ENCODE data around the gene GLT1D1. TPM values are rescaled to one million over a fixed set of nuclear protein-coding genes. Genes with fewer than 3 reads are reported as not detected.

The GLT1D1 gene
- polyA plus RNA-seq, 1 donor, result 1.6 TPM

GRCh38 chr12:129001826-129002225 lies 148.5 kb downstream of the GLT1D1 start:
- DNase-seq (ENCODE audit: low read depth), result no peak

GRCh38 chr12:129002427-129002826 lies 149.1 kb downstream of the GLT1D1 start:
- DNase-seq (ENCODE audit: low read depth), result no peak

DNA sequence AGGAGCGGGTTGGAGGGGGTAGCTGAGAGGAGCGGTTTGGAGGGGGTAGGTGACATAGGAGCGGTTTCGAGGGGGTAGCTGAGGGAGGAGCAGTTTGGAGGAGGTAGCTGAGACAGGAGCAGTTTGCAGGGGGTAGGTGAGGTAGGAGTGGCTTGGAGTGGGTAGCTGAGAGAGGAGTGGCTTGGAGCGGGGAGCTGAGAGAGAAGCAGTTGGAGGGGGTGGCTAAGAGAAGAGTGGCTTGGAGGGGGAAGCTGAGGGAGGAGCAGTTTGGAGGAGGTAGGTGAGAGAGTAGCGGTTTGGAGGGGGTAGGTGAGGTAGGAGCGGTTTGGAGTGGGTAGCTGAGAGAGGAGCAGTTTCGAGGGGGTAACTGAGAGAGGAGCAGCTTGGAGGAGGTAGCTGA lies 152.1 kb downstream of the GLT1D1 start:
- no peak for DNase-seq (ENCODE audit: low read depth)

DNA sequence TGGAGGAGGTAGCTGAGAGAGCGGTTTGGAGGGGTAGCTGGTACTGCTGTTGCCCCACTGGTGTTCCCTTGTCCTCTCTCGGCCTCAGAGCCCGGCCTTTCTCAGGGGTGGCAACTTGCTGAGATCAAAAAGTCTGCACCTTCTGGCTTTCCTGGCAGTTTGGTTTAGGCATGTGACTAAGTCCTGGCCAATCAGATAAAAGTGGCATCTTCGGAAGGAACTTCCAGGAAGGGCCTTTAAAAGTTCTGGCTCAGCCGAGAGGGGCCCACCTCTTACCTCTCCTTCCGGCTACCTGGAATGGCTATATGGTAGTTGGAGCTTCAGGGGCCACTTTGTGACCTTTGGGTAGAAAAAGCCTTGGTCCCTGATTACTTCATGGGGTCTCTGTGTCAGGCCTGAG lies 152.6 kb downstream of the GLT1D1 start:
- no peak for DNase-seq (ENCODE audit: low read depth)

- no peak for DNase-seq (ENCODE audit: low read depth)
Measured at GRCh38 chr12:129009833-129010622, 156.8 kb downstream of the GLT1D1 start.

GRCh38 chr12:129016159-129016558 lies 162.9 kb downstream of the GLT1D1 start:
- DNase-seq (ENCODE audit: low read depth), result no peak

DNA sequence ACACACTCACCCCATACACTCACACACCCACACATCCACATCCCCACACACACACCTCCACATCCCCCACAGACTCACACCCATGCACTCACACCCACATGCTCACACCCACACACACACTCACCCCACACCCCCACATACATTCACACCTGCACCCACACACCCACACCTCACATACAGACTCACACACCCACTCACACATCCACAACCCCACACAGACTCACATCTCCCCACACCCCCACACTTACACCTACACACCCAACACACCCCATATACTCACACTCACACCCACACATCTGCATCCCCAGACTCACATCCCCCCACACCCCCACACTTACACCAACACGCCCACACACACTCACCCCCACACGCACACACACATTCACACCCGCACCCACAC lies 171.8 kb downstream of the GLT1D1 start:
- no peak for DNase-seq (ENCODE audit: low read depth)

GRCh38 chr12:129028844-129029243 lies 175.6 kb downstream of the GLT1D1 start:
- DNase-seq (ENCODE audit: low read depth), result no peak

Other genes starting within 250 kb of the GLT1D1 start
- gene SLC15A4, start 29.5 kb upstream of the GLT1D1 start, polyA plus RNA-seq (ENCODE audit: insufficient read length), result 22.4 TPM

Measured in forelimb muscle (tissue), 1 donor.